ENCODE measurements around the gene RCSD1.

Gene RCSD1

GRCh38 chr1:167698313-167698712 is 68.3 kb downstream of the RCSD1 start:
- Histone ChIP-seq H3K27me3 (replicated peaks; ENCODE audit: control insufficient read depth, insufficient read depth, low read length) (peaks cover 6% of the 10 kb centered on the region), H3K4me1 (ENCODE audit: control insufficient read depth, insufficient read depth, low read length) (no peaks in the 10 kb centered on the region), H3K36me3 (ENCODE audit: control insufficient read depth, insufficient read depth, low read length, severe bottlenecking) (no peaks in the 10 kb centered on the region), H3K9ac (ENCODE audit: low read length) (no peak overlapping the region), H3K9me3 (ENCODE audit: control insufficient read depth, low read length) (no peaks in the 10 kb centered on the region), H3K4me3 (ENCODE audit: low read length) (no peak overlapping the region)
- DNase-seq (ENCODE audit: low read depth), result no peak

GRCh38 chr1:167701510-167701909 is 71.5 kb downstream of the RCSD1 start:
- Histone ChIP-seq H3K36me3 (ENCODE audit: control insufficient read depth, insufficient read depth, low read length, severe bottlenecking) (no peaks in the 10 kb centered on the region), H3K9ac (ENCODE audit: low read length) (no peak overlapping the region), H3K4me3 (ENCODE audit: low read length) (no peak overlapping the region), H3K27me3 (replicated peaks; ENCODE audit: control insufficient read depth, insufficient read depth, low read length) (peaks cover 6% of the 10 kb centered on the region), H3K4me1 (ENCODE audit: control insufficient read depth, insufficient read depth, low read length) (no peaks in the 10 kb centered on the region), H3K9me3 (ENCODE audit: control insufficient read depth, low read length) (no peaks in the 10 kb centered on the region)
- DNase-seq (ENCODE audit: low read depth), result no peak

- Histone ChIP-seq H3K9ac (ENCODE audit: low read length) (no peak overlapping the region), H3K9me3 (ENCODE audit: control insufficient read depth, low read length) (no peaks in the 10 kb centered on the region), H3K4me3 (ENCODE audit: low read length) (no peak overlapping the region), H3K27me3 (replicated peaks; ENCODE audit: control insufficient read depth, insufficient read depth, low read length) (peaks cover 6% of the 10 kb centered on the region), H3K36me3 (ENCODE audit: control insufficient read depth, insufficient read depth, low read length, severe bottlenecking) (no peaks in the 10 kb centered on the region), H3K4me1 (ENCODE audit: control insufficient read depth, insufficient read depth, low read length) (no peaks in the 10 kb centered on the region)
- no peak for DNase-seq (ENCODE audit: low read depth)
Measured at GRCh38 chr1:167703557-167703956, 73.5 kb downstream of the RCSD1 start.

GRCh38 chr1:167704715-167705114 is 74.7 kb downstream of the RCSD1 start:
- Histone ChIP-seq H3K4me3 (ENCODE audit: low read length) (no peak overlapping the region), H3K9ac (ENCODE audit: low read length) (no peak overlapping the region), H3K27me3 (replicated peaks; ENCODE audit: control insufficient read depth, insufficient read depth, low read length) (peaks cover 3% of the 10 kb centered on the region), H3K9me3 (ENCODE audit: control insufficient read depth, low read length) (no peaks in the 10 kb centered on the region), H3K4me1 (ENCODE audit: control insufficient read depth, insufficient read depth, low read length) (no peaks in the 10 kb centered on the region), H3K36me3 (ENCODE audit: control insufficient read depth, insufficient read depth, low read length, severe bottlenecking) (no peaks in the 10 kb centered on the region)
- no peak for DNase-seq (ENCODE audit: low read depth)

- Histone ChIP-seq H3K4me3 (ENCODE audit: low read length) (no peak overlapping the region), H3K27me3 (replicated peaks; ENCODE audit: control insufficient read depth, insufficient read depth, low read length) (no peaks in the 10 kb centered on the region), H3K9me3 (ENCODE audit: control insufficient read depth, low read length) (no peaks in the 10 kb centered on the region), H3K36me3 (ENCODE audit: control insufficient read depth, insufficient read depth, low read length, severe bottlenecking) (no peaks in the 10 kb centered on the region), H3K9ac (ENCODE audit: low read length) (no peak overlapping the region), H3K4me1 (ENCODE audit: control insufficient read depth, insufficient read depth, low read length) (no peaks in the 10 kb centered on the region)
- DNase-seq (ENCODE audit: low read depth), result no peak
Measured at GRCh38 chr1:167705250-167705649, 75.2 kb downstream of the RCSD1 start.

GRCh38 chr1:167706363-167706762 is 76.3 kb downstream of the RCSD1 start:
- H3K4me1 ChIP-seq (ENCODE audit: control insufficient read depth, insufficient read depth, low read length), result peaks cover 7% of the 10 kb centered on the region
- no peaks in the 10 kb centered on the region for H3K9me3 ChIP-seq (ENCODE audit: control insufficient read depth, low read length)
- DNase-seq (ENCODE audit: low read depth), result no peak
- no peaks in the 10 kb centered on the region for H3K36me3 ChIP-seq (ENCODE audit: control insufficient read depth, insufficient read depth, low read length, severe bottlenecking)
- no peaks in the 10 kb centered on the region for H3K27me3 ChIP-seq (replicated peaks; ENCODE audit: control insufficient read depth, insufficient read depth, low read length)
- H3K4me3 ChIP-seq (ENCODE audit: low read length), result no peak overlapping the region
- H3K9ac ChIP-seq (ENCODE audit: low read length), result no peak overlapping the region

- Histone ChIP-seq H3K36me3 (ENCODE audit: control insufficient read depth, insufficient read depth, low read length, severe bottlenecking) (no peaks in the 10 kb centered on the region), H3K4me1 (ENCODE audit: control insufficient read depth, insufficient read depth, low read length) (peaks cover 16% of the 10 kb centered on the region), H3K27me3 (replicated peaks; ENCODE audit: control insufficient read depth, insufficient read depth, low read length) (no peaks in the 10 kb centered on the region), H3K9me3 (ENCODE audit: control insufficient read depth, low read length) (no peaks in the 10 kb centered on the region), H3K9ac (ENCODE audit: low read length) (no peak overlapping the region), H3K4me3 (ENCODE audit: low read length) (no peak overlapping the region)
- DNase-seq (ENCODE audit: low read depth), result no peak
Measured at GRCh38 chr1:167706931-167707877, 77.2 kb downstream of the RCSD1 start.

- Histone ChIP-seq H3K27me3 (replicated peaks; ENCODE audit: control insufficient read depth, insufficient read depth, low read length) (no peaks in the 10 kb centered on the region), H3K9ac (ENCODE audit: low read length) (no peak overlapping the region), H3K36me3 (ENCODE audit: control insufficient read depth, insufficient read depth, low read length, severe bottlenecking) (no peaks in the 10 kb centered on the region), H3K4me3 (ENCODE audit: low read length) (no peak overlapping the region), H3K9me3 (ENCODE audit: control insufficient read depth, low read length) (no peaks in the 10 kb centered on the region), H3K4me1 (ENCODE audit: control insufficient read depth, insufficient read depth, low read length) (peaks cover 19% of the 10 kb centered on the region)
- no peak for DNase-seq (ENCODE audit: low read depth)
Measured at GRCh38 chr1:167707942-167708341, 77.9 kb downstream of the RCSD1 start.

GRCh38 chr1:167708940-167709389 is 78.9 kb downstream of the RCSD1 start:
- Histone ChIP-seq H3K4me3 (ENCODE audit: low read length) (no peak overlapping the region), H3K9me3 (ENCODE audit: control insufficient read depth, low read length) (no peaks in the 10 kb centered on the region), H3K36me3 (ENCODE audit: control insufficient read depth, insufficient read depth, low read length, severe bottlenecking) (no peaks in the 10 kb centered on the region), H3K9ac (ENCODE audit: low read length) (no peak overlapping the region), H3K27me3 (replicated peaks; ENCODE audit: control insufficient read depth, insufficient read depth, low read length) (no peaks in the 10 kb centered on the region), H3K4me1 (ENCODE audit: control insufficient read depth, insufficient read depth, low read length) (peaks cover 25% of the 10 kb centered on the region)
- no peak for DNase-seq (ENCODE audit: low read depth)

GRCh38 chr1:167710836-167711235 is 80.8 kb downstream of the RCSD1 start:
- Histone ChIP-seq H3K9me3 (ENCODE audit: control insufficient read depth, low read length) (no peaks in the 10 kb centered on the region), H3K4me3 (ENCODE audit: low read length) (no peak overlapping the region), H3K36me3 (ENCODE audit: control insufficient read depth, insufficient read depth, low read length, severe bottlenecking) (no peaks in the 10 kb centered on the region), H3K9ac (ENCODE audit: low read length) (no peak overlapping the region), H3K4me1 (ENCODE audit: control insufficient read depth, insufficient read depth, low read length) (peaks cover 26% of the 10 kb centered on the region), H3K27me3 (replicated peaks; ENCODE audit: control insufficient read depth, insufficient read depth, low read length) (no peaks in the 10 kb centered on the region)
- DNase-seq (ENCODE audit: low read depth), result no peak

GRCh38 chr1:167711797-167712196 is 81.8 kb downstream of the RCSD1 start:
- DNase-seq (ENCODE audit: low read depth), result no peak
- Histone ChIP-seq H3K9me3 (ENCODE audit: control insufficient read depth, low read length) (no peaks in the 10 kb centered on the region), H3K27me3 (replicated peaks; ENCODE audit: control insufficient read depth, insufficient read depth, low read length) (no peaks in the 10 kb centered on the region), H3K4me1 (ENCODE audit: control insufficient read depth, insufficient read depth, low read length) (peaks cover 26% of the 10 kb centered on the region), H3K4me3 (ENCODE audit: low read length) (no peak overlapping the region), H3K36me3 (ENCODE audit: control insufficient read depth, insufficient read depth, low read length, severe bottlenecking) (no peaks in the 10 kb centered on the region), H3K9ac (ENCODE audit: low read length) (no peak overlapping the region)
